Measurements from ENCODE around the gene AFF3. TPM values are rescaled to one million over a fixed set of nuclear protein-coding genes. Genes with fewer than 3 reads are reported as not detected.

The AFF3 gene
- total RNA-seq, 6 experiments from 2014 or later = 0.80 to 8.2 (median 6.8) TPM

- no peak for TF ChIP-seq CTCF (IDR thresholded peaks at IDR 0.05)
- Mint-ChIP-seq H3K9me3 (no peaks in the 10 kb centered on the region), H3K4me3 (no peak overlapping the region), H3K27ac (no peak overlapping the region), H3K36me3 (ENCODE audit: low read depth) (no peaks in the 10 kb centered on the region), H3K4me1 (ENCODE audit: low read depth) (no peaks in the 10 kb centered on the region), H3K27me3 (ENCODE audit: insufficient read depth) (peaks cover 10% of the 10 kb centered on the region)
- DNase-seq = no peak
These were observed 453.1 kb downstream of the AFF3 start for GRCh38 chr2:99689145-99689742.

- H3K27ac Mint-ChIP-seq = no peak overlapping the region
- H3K27me3 Mint-ChIP-seq (ENCODE audit: insufficient read depth) = peaks cover 11% of the 10 kb centered on the region
- H3K4me3 Mint-ChIP-seq = no peak overlapping the region
- H3K9me3 Mint-ChIP-seq = no peaks in the 10 kb centered on the region
- no peak for TF ChIP-seq CTCF (IDR thresholded peaks at IDR 0.05)
- no peak for DNase-seq
- H3K4me1 Mint-ChIP-seq (ENCODE audit: low read depth) = no peaks in the 10 kb centered on the region
- no peaks in the 10 kb centered on the region for H3K36me3 Mint-ChIP-seq (ENCODE audit: low read depth)
These were observed 453.7 kb downstream of the AFF3 start for GRCh38 chr2:99688699-99689098.

GRCh38 chr2:99682275-99683060, 459.9 kb downstream of the AFF3 start:
- H3K36me3 Mint-ChIP-seq (ENCODE audit: low read depth) = no peaks in the 10 kb centered on the region
- no peak overlapping the region for H3K4me3 Mint-ChIP-seq
- no peak overlapping the region for H3K27ac Mint-ChIP-seq
- peak; percentile 2 for DNase-seq
- peaks cover 10% of the 10 kb centered on the region; the same call in 1 of the 2 replicates for H3K27me3 Mint-ChIP-seq (ENCODE audit: insufficient read depth)
- H3K9me3 Mint-ChIP-seq = no peaks in the 10 kb centered on the region
- H3K4me1 Mint-ChIP-seq (ENCODE audit: low read depth) = peaks cover 33% of the 10 kb centered on the region
- TF ChIP-seq CTCF (IDR thresholded peaks at IDR 0.05) = no peak

- Mint-ChIP-seq H3K27ac (no peak overlapping the region), H3K36me3 (ENCODE audit: low read depth) (no peaks in the 10 kb centered on the region), H3K27me3 (ENCODE audit: insufficient read depth) (peaks cover 7% of the 10 kb centered on the region; the same call in 1 of the 2 replicates), H3K9me3 (no peaks in the 10 kb centered on the region), H3K4me3 (no peak overlapping the region), H3K4me1 (ENCODE audit: low read depth) (peaks cover 33% of the 10 kb centered on the region)
- TF ChIP-seq CTCF (IDR thresholded peaks at IDR 0.05) = no peak
- DNase-seq = peak; percentile 7
These were observed 461.4 kb downstream of the AFF3 start for GRCh38 chr2:99680946-99681345.

GRCh38 chr2:99679518-99679917, 462.9 kb downstream of the AFF3 start:
- no peaks in the 10 kb centered on the region for H3K9me3 Mint-ChIP-seq
- no peak overlapping the region for H3K4me3 Mint-ChIP-seq
- H3K27ac Mint-ChIP-seq = no peak overlapping the region
- peaks cover 10% of the 10 kb centered on the region for H3K27me3 Mint-ChIP-seq (ENCODE audit: insufficient read depth)
- TF ChIP-seq CTCF (IDR thresholded peaks at IDR 0.05) = no peak
- H3K4me1 Mint-ChIP-seq (ENCODE audit: low read depth) = peaks cover 33% of the 10 kb centered on the region
- no peaks in the 10 kb centered on the region; the same call in 1 of the 2 replicates for H3K36me3 Mint-ChIP-seq (ENCODE audit: low read depth)
- DNase-seq = no peak

All from HFFc6 (cell line).